Trophoblast cell (in vitro differentiated cells and primary cell): ENCODE results near the gene PCSK6.

ENCODE experiments used
- DNase-seq, 2 donors: peaks; one replicate each; pipeline ENCODE4 v3.0.0-alpha.2; 2016
- H2AFZ ChIP-seq: 2 replicates; pipeline ENCODE4 v1.6.1; 2013; ENCODE audit warnings: low read length, moderate library complexity, mild to moderate bottlenecking; ENCODE audit not compliant: insufficient read depth, poor library complexity
- H2AK5ac ChIP-seq: 2 replicates; pipeline ENCODE4 v1.6.1; 2013; ENCODE audit warnings: mild to moderate bottlenecking, low read length
- H2BK120ac ChIP-seq: 2 replicates; pipeline ENCODE4 v1.6.1; 2013; ENCODE audit warnings: low read length, mild to moderate bottlenecking, moderate library complexity; ENCODE audit not compliant: insufficient read depth, poor library complexity
- H2BK12ac ChIP-seq: 2 replicates; pipeline ENCODE4 v1.6.1; 2013; ENCODE audit warnings: mild to moderate bottlenecking, low read length, moderate library complexity
- H2BK5ac ChIP-seq: 2 replicates; pipeline ENCODE4 v1.6.1; 2013; ENCODE audit warnings: low read length, low read depth, moderate library complexity, mild to moderate bottlenecking; ENCODE audit not compliant: poor library complexity
- H3K14ac ChIP-seq: 2 replicates; pipeline ENCODE4 v1.6.1; 2013; ENCODE audit warnings: mild to moderate bottlenecking, low read length
- H3K18ac ChIP-seq: 2 replicates; pipeline ENCODE4 v1.6.1; 2013; ENCODE audit warnings: mild to moderate bottlenecking, low read length
- H3K23ac ChIP-seq: 2 replicates; pipeline ENCODE4 v1.6.1; 2013; ENCODE audit warnings: low read length
- H3K27ac ChIP-seq: 2 replicates; pipeline ENCODE4 v1.5.1; 2013; ENCODE audit warnings: low read depth, mild to moderate bottlenecking, inconsistent platforms, low read length, moderate library complexity
- H3K27me3 ChIP-seq: 2 replicates; pipeline ENCODE4 v1.6.1; 2013; ENCODE audit warnings: inconsistent platforms, mild to moderate bottlenecking, low read length, moderate library complexity; ENCODE audit not compliant: insufficient read depth
- H3K36me3 ChIP-seq, 2 experiments: 1 replicate in 1 of 2; 2 replicates in 1 of 2; pipeline ENCODE4 v1.6.1; 2013; ENCODE audit warnings: low read length in 2 of 2, mild to moderate bottlenecking in 2 of 2, moderate library complexity in 1 of 2; ENCODE audit not compliant: insufficient read depth in 2 of 2, control insufficient read depth in 1 of 2
- H3K4ac ChIP-seq: 2 replicates; pipeline ENCODE4 v1.6.1; 2013; ENCODE audit warnings: low read depth, mild to moderate bottlenecking, low read length, moderate library complexity
- H3K4me1 ChIP-seq, 2 experiments: 1 replicate in 1 of 2; 2 replicates in 1 of 2; pipeline ENCODE4 v1.6.1; 2013; ENCODE audit warnings: low read length in 2 of 2, mild to moderate bottlenecking in 2 of 2, moderate library complexity in 1 of 2; ENCODE audit not compliant: insufficient read depth in 2 of 2, control insufficient read depth in 1 of 2
- H3K4me2 ChIP-seq: 2 replicates; pipeline ENCODE4 v1.6.1; 2013; ENCODE audit warnings: inconsistent platforms, mild to moderate bottlenecking, low read length, moderate library complexity
- H3K4me3 ChIP-seq: 2 replicates; pipeline ENCODE4 v1.5.1; 2013; ENCODE audit warnings: mild to moderate bottlenecking, low read depth, low read length, inconsistent platforms
- H3K79me1 ChIP-seq: one replicate; pipeline ENCODE4 v1.6.1; 2013; ENCODE audit warnings: low read length
- H3K79me2 ChIP-seq: 2 replicates; pipeline ENCODE4 v1.6.1; 2013; ENCODE audit warnings: low read length, mild to moderate bottlenecking; ENCODE audit not compliant: control insufficient read depth, insufficient read depth, poor library complexity
- H3K9ac ChIP-seq: 2 replicates; pipeline ENCODE4 v1.6.1; 2013; ENCODE audit warnings: mild to moderate bottlenecking, low read length
- H3K9me3 ChIP-seq: 2 replicates; pipeline ENCODE4 v1.6.1; 2013; ENCODE audit warnings: low read depth, mild to moderate bottlenecking, control low read depth, inconsistent platforms, low read length; ENCODE audit not compliant: insufficient read depth
- H4K12ac ChIP-seq: 2 replicates; pipeline ENCODE4 v1.6.1; 2013; ENCODE audit warnings: low read depth, mild to moderate bottlenecking, low read length, moderate library complexity
- H4K8ac ChIP-seq: 2 replicates; pipeline ENCODE4 v1.6.1; 2013; ENCODE audit warnings: low read depth, mild to moderate bottlenecking, low read length, moderate library complexity
- H4K91ac ChIP-seq: one replicate; pipeline ENCODE4 v1.6.1; 2013; ENCODE audit warnings: low read depth, mild to moderate bottlenecking, low read length, moderate library complexity
- WGBS: extraction: QIAGEN DNeasy Blood & Tissue Kit; methylation state at CpG from one replicate; pipeline ENCODE4 v1.1.7; 2013; ENCODE audit warnings: missing lambda C conversion rate; ENCODE audit not compliant: insufficient read length, insufficient coverage; ENCODE audit errors: extremely low coverage; 5-methylcytosine and 5-hydroxymethylcytosine counted together

The PCSK6 gene

GRCh38 chr15:101318839-101319238 is 170.7 kb downstream of the PCSK6 start:
- Histone ChIP-seq H3K4me2 (no peak overlapping the region), H4K91ac (no peak overlapping the region), H4K8ac (no peak overlapping the region), H3K9ac (no peak overlapping the region), H3K4me1 (no peaks in the 10 kb centered on the region), H3K4ac (no peak overlapping the region), H2AFZ (no peak overlapping the region), H3K18ac (no peak overlapping the region), H2AK5ac (no peak overlapping the region), H3K4me3 (no peak overlapping the region), H3K27me3 (no peaks in the 10 kb centered on the region), H3K79me1 (no peaks in the 10 kb centered on the region), H3K27ac (no peak overlapping the region), H4K12ac (no peak overlapping the region), H2BK5ac (no peak overlapping the region), H3K23ac (no peak overlapping the region), H3K9me3 (no peaks in the 10 kb centered on the region), H3K36me3 (no peaks in the 10 kb centered on the region), H2BK120ac (no peak overlapping the region), H2BK12ac (no peak overlapping the region), H3K79me2 (no peaks in the 10 kb centered on the region), H3K14ac (no peak overlapping the region)
- WGBS = no CpG with 5 or more reads among the region's 7 CpGs
- DNase-seq = no peak

- DNase-seq = peak; percentile 90 to 95
- H3K9me3 ChIP-seq = no peaks in the 10 kb centered on the region
- no peak overlapping the region for H3K23ac ChIP-seq
- H3K4ac ChIP-seq = no peak overlapping the region
- H3K27ac ChIP-seq = no peak overlapping the region
- H3K27me3 ChIP-seq = no peaks in the 10 kb centered on the region
- H3K79me1 ChIP-seq = no peaks in the 10 kb centered on the region
- no peak overlapping the region for H3K9ac ChIP-seq
- no peaks in the 10 kb centered on the region for H3K4me1 ChIP-seq
- no peak overlapping the region for H3K4me3 ChIP-seq
- no peak overlapping the region for H2AK5ac ChIP-seq
- no peak overlapping the region for H3K18ac ChIP-seq
- no CpG with 5 or more reads among the region's 20 CpGs for WGBS
- H2BK5ac ChIP-seq = no peak overlapping the region
- H4K8ac ChIP-seq = no peak overlapping the region
- H4K12ac ChIP-seq = no peak overlapping the region
- no peak overlapping the region for H2BK12ac ChIP-seq
- no peak overlapping the region for H2BK120ac ChIP-seq
- H2AFZ ChIP-seq = no peak overlapping the region
- H3K4me2 ChIP-seq = no peak overlapping the region
- H3K79me2 ChIP-seq = no peaks in the 10 kb centered on the region
- no peak overlapping the region for H4K91ac ChIP-seq
- no peaks in the 10 kb centered on the region for H3K36me3 ChIP-seq
- no peak overlapping the region for H3K14ac ChIP-seq
Measured at GRCh38 chr15:101318147-101318819, 171.2 kb downstream of the PCSK6 start.

GRCh38 chr15:101317336-101317872 is 172.1 kb downstream of the PCSK6 start:
- no peak overlapping the region for H2BK12ac ChIP-seq
- no peak overlapping the region for H3K14ac ChIP-seq
- H3K4me3 ChIP-seq = no peak overlapping the region
- H2AK5ac ChIP-seq = no peak overlapping the region
- no peak overlapping the region for H4K12ac ChIP-seq
- no peaks in the 10 kb centered on the region for H3K79me2 ChIP-seq
- no peak overlapping the region for H2BK120ac ChIP-seq
- H3K4me1 ChIP-seq = no peaks in the 10 kb centered on the region
- no peak overlapping the region for H3K27ac ChIP-seq
- H3K4me2 ChIP-seq = no peak overlapping the region
- H3K36me3 ChIP-seq = no peaks in the 10 kb centered on the region
- no peak overlapping the region for H3K18ac ChIP-seq
- no peaks in the 10 kb centered on the region for H3K27me3 ChIP-seq
- no peak for DNase-seq
- H3K23ac ChIP-seq = no peak overlapping the region
- no peak overlapping the region for H4K91ac ChIP-seq
- no peaks in the 10 kb centered on the region for H3K79me1 ChIP-seq
- H4K8ac ChIP-seq = no peak overlapping the region
- no peak overlapping the region for H2AFZ ChIP-seq
- no CpG with 5 or more reads among the region's 6 CpGs for WGBS
- H3K4ac ChIP-seq = no peak overlapping the region
- no peak overlapping the region for H2BK5ac ChIP-seq
- H3K9ac ChIP-seq = no peak overlapping the region
- H3K9me3 ChIP-seq = no peaks in the 10 kb centered on the region

DNA sequence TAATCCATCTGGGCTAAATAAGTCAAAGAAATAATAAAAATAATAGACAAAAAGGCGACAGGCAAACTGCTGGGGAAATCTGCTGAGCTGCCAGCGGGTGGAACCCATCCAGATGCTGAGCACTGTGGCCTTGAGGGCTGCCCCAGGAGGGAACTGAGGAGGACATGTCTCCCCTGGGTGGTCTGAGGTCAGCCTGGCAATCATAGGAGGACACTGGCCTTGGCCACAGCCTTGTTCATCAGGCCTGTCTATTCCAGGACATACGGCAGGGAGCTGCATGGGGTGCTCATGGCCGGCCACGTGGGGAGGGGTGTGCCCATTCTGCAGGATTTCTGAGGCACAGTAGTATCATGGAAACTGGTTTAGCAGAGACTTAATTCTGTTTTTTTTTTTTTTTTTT is 173.0 kb downstream of the PCSK6 start:
- H3K9ac ChIP-seq = no peak overlapping the region
- no peaks in the 10 kb centered on the region for H3K79me2 ChIP-seq
- no peak overlapping the region for H3K4me3 ChIP-seq
- H4K91ac ChIP-seq = no peak overlapping the region
- no peak overlapping the region for H2BK12ac ChIP-seq
- no peak overlapping the region for H3K4ac ChIP-seq
- H3K4me2 ChIP-seq = no peak overlapping the region
- H4K12ac ChIP-seq = no peak overlapping the region
- H2BK5ac ChIP-seq = no peak overlapping the region
- no peak overlapping the region for H3K18ac ChIP-seq
- no peak overlapping the region for H3K23ac ChIP-seq
- H3K4me1 ChIP-seq = no peaks in the 10 kb centered on the region
- H2BK120ac ChIP-seq = no peak overlapping the region
- no CpG with 5 or more reads among the region's 5 CpGs for WGBS
- no peak overlapping the region for H3K27ac ChIP-seq
- no peaks in the 10 kb centered on the region for H3K79me1 ChIP-seq
- no peak overlapping the region for H4K8ac ChIP-seq
- no peak overlapping the region for H2AFZ ChIP-seq
- no peak overlapping the region for H2AK5ac ChIP-seq
- H3K9me3 ChIP-seq = no peaks in the 10 kb centered on the region
- no peaks in the 10 kb centered on the region for H3K36me3 ChIP-seq
- no peaks in the 10 kb centered on the region for H3K27me3 ChIP-seq
- H3K14ac ChIP-seq = no peak overlapping the region
- no peak for DNase-seq
